ENCODE data around the gene SH3PXD2A. TPM values are rescaled to one million over a fixed set of nuclear protein-coding genes. Genes with fewer than 3 reads are reported as not detected.

Gene SH3PXD2A
- total RNA-seq, 1 experiment from 2014 or later = 54.9 TPM

DNA sequence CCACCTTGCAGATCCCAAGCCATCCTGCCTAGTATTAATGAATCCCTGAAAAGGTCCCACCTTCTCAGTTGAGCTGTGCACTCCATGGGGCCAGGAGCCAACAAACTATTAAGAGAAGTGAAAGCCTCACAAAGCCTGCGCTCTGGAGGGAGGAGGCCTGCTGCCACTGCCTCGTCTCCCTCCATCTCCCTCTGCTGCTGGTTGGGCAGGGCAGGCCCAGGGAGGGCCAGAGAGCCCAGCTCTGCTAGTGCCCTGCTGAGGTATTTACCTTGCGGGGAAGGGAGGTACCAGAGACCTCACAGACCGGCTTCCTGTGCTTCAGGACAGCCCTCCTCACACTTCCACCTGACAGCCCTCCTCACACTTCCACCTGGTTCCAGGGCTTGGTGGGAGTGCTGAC lies 171.5 kb downstream of the SH3PXD2A start:
- ChIA-PET POLR2A (ENCODE audit: low non-redundant PET) (no interaction called here), CTCF (no interaction called here)
- H3K36me3 ChIP-seq (ENCODE audit: insufficient read depth, low read length, poor library complexity, severe bottlenecking) = no peaks in the 10 kb centered on the region
- H3K4me3 ChIP-seq (ENCODE audit: low read depth, low read length, poor library complexity, severe bottlenecking) = no peak overlapping the region
- BruUV-seq (replicated peaks) = no TSS peak
- H3K27me3 ChIP-seq (replicated peaks; ENCODE audit: insufficient read depth, low read depth, low read length, poor library complexity) = no peaks in the 10 kb centered on the region
- H3K9me3 ChIP-seq (ENCODE audit: low read depth, low read length, poor library complexity, severe bottlenecking) = no peaks in the 10 kb centered on the region
- no peak for TF ChIP-seq EZH2 (IDR thresholded peaks at IDR 0.05; ENCODE audit: borderline replicate concordance, low read depth, low read length, poor library complexity, severe bottlenecking)
- TF ChIP-seq, protein P1, sequence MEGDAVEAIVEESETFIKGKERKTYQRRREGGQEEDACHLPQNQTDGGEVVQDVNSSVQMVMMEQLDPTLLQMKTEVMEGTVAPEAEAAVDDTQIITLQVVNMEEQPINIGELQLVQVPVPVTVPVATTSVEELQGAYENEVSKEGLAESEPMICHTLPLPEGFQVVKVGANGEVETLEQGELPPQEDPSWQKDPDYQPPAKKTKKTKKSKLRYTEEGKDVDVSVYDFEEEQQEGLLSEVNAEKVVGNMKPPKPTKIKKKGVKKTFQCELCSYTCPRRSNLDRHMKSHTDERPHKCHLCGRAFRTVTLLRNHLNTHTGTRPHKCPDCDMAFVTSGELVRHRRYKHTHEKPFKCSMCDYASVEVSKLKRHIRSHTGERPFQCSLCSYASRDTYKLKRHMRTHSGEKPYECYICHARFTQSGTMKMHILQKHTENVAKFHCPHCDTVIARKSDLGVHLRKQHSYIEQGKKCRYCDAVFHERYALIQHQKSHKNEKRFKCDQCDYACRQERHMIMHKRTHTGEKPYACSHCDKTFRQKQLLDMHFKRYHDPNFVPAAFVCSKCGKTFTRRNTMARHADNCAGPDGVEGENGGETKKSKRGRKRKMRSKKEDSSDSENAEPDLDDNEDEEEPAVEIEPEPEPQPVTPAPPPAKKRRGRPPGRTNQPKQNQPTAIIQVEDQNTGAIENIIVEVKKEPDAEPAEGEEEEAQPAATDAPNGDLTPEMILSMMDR (conservative IDR thresholded peaks at IDR 0.05; ENCODE audit: low read depth, low read length) = no peak
- no peak for DNase-seq (ENCODE audit: low spot score)
- H3K4me1 ChIP-seq (ENCODE audit: insufficient read depth, low read length, poor library complexity, severe bottlenecking) = no peaks in the 10 kb centered on the region
- H3K27ac ChIP-seq (ENCODE audit: low read depth, low read length, poor library complexity, severe bottlenecking) = no peak overlapping the region
- intact Hi-C loops (cut with micrococcal nuclease; ENCODE audit: unreplicated experiment) = no loop called here

DNA sequence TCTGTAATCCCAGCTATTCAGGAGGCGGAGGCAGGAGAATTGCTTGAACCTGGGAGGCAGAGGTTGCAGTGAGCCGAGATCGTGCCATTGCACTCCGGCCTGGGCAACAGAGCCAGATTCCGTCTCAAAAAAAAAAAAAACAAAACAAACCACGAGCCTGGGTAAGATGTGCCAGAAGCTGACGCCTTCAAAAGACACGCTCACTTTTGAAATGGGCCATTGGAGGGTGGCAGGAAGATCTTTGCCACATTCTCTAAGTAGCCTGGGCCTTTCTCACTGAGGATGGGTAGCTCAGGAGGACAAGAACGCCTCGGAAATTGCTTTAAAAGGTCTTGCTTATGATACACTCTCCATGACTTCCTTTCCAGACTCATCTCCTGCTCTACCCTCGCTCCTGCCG lies 172.7 kb downstream of the SH3PXD2A start:
- no peak overlapping the region for H3K27ac ChIP-seq (ENCODE audit: low read depth, low read length, poor library complexity, severe bottlenecking)
- no peak overlapping the region for H3K4me3 ChIP-seq (ENCODE audit: low read depth, low read length, poor library complexity, severe bottlenecking)
- no peaks in the 10 kb centered on the region for H3K9me3 ChIP-seq (ENCODE audit: low read depth, low read length, poor library complexity, severe bottlenecking)
- POLR2A ChIA-PET (ENCODE audit: low non-redundant PET) = interaction anchor here (0.6 kb wide), 1 partner anchor 566 kb away, joined by 4 read pairs; no protein-coding TSS in a partner anchor
- no TSS peak for BruUV-seq (replicated peaks)
- no peaks in the 10 kb centered on the region for H3K27me3 ChIP-seq (replicated peaks; ENCODE audit: insufficient read depth, low read depth, low read length, poor library complexity)
- no peaks in the 10 kb centered on the region for H3K36me3 ChIP-seq (ENCODE audit: insufficient read depth, low read length, poor library complexity, severe bottlenecking)
- TF ChIP-seq, protein P1 (conservative IDR thresholded peaks at IDR 0.05; ENCODE audit: low read depth, low read length) = no peak
- TF ChIP-seq EZH2 (IDR thresholded peaks at IDR 0.05; ENCODE audit: borderline replicate concordance, low read depth, low read length, poor library complexity, severe bottlenecking) = no peak
- no peaks in the 10 kb centered on the region for H3K4me1 ChIP-seq (ENCODE audit: insufficient read depth, low read length, poor library complexity, severe bottlenecking)
- intact Hi-C loops (cut with micrococcal nuclease; ENCODE audit: unreplicated experiment) = no loop called here
- CTCF ChIA-PET = no interaction called here
- DNase-seq (ENCODE audit: low spot score) = no peak

DNA sequence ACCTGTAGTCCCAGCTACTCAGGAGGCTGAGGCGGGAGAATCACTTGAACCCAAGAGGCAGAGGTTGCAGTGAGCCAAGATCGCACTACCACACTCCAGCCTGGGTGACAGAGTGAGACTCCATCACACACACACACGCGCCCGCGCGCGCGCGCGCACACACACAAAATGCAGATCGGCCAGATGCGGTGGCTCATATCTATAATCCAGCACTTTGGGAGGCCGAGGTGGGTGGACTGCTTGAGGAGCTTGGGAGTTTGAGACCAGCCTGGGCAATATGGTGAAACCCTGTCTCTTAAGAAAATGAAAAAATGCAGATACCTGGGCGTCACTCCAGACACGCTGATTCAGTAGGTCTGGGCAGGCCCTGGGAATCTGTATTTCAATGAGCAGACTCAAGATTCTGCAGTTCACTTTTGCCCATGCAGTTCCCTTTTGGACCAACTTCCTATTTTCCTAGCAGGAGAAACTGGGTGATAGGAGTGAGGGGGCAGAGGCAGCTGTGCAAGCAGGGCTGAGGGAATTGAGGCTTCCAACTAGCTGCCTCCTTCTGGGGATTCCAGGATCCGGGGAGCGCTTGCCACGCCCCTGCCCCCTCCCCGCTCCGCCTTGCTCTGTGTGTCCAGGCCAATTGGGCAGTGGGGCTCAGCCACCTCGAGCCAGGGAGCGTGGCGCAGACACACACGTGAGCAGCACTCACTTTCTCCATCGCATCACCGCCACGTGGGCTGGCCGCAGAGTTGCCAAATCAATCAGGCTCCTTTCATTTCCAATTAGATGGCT lies 173.6 kb downstream of the SH3PXD2A start:
- Histone ChIP-seq H3K36me3 (ENCODE audit: insufficient read depth, low read length, poor library complexity, severe bottlenecking) (no peaks in the 10 kb centered on the region), H3K4me1 (ENCODE audit: insufficient read depth, low read length, poor library complexity, severe bottlenecking) (no peaks in the 10 kb centered on the region), H3K27ac (ENCODE audit: low read depth, low read length, poor library complexity, severe bottlenecking) (no peak overlapping the region), H3K9me3 (ENCODE audit: low read depth, low read length, poor library complexity, severe bottlenecking) (no peaks in the 10 kb centered on the region), H3K4me3 (ENCODE audit: low read depth, low read length, poor library complexity, severe bottlenecking) (no peak overlapping the region), H3K27me3 (replicated peaks; ENCODE audit: insufficient read depth, low read depth, low read length, poor library complexity) (no peaks in the 10 kb centered on the region)
- POLR2A ChIA-PET (ENCODE audit: low non-redundant PET) = no interaction called here
- DNase-seq (ENCODE audit: low spot score) = no peak
- no peak for TF ChIP-seq EZH2 (IDR thresholded peaks at IDR 0.05; ENCODE audit: borderline replicate concordance, low read depth, low read length, poor library complexity, severe bottlenecking)
- TF ChIP-seq, protein P1 (conservative IDR thresholded peaks at IDR 0.05; ENCODE audit: low read depth, low read length) = no peak
- intact Hi-C loops (cut with micrococcal nuclease; ENCODE audit: unreplicated experiment) = no loop called here
- CTCF ChIA-PET = no interaction called here
- BruUV-seq (replicated peaks) = no TSS peak
